Retinal pigment epithelial cell (primary cell): ENCODE data around the gene SVIL.
"Not testable (repeated sequence)": the region's sequence is repeated elsewhere in the genome, so short reads cannot be mapped to it uniquely, and the experiment has no call there.

Experiments used
- DNase-seq: peaks from one replicate; pipeline ENCODE4 v3.0.0-alpha.2; 2010; ENCODE audit warnings: low read depth
- H3K4me3 ChIP-seq: 2 replicates; pipeline ENCODE4 v1.5.1; 2011; ENCODE audit warnings: mild to moderate bottlenecking, low read length, control low read depth, moderate library complexity
- CTCF ChIP-seq: conservative IDR thresholded peaks from 2 replicates; pipeline ENCODE4 v1.5.1; 2011; ENCODE audit warnings: low read depth, low read length, control low read depth, inconsistent platforms

Gene SVIL

GRCh38 chr10:29569795-29570194 is 65.0 kb downstream of the SVIL start:
- TF ChIP-seq CTCF = no peak
- DNase-seq = no peak
- H3K4me3 ChIP-seq = no peak overlapping the region

- DNase-seq = no peak
- TF ChIP-seq CTCF = no peak
- no peak overlapping the region for H3K4me3 ChIP-seq
Observed at GRCh38 chr10:29567003-29567402, 67.8 kb downstream of the SVIL start.

- DNase-seq, H3K4me3 ChIP-seq: not testable (repeated sequence)
Observed at GRCh38 chr10:29566209-29566608, 68.6 kb downstream of the SVIL start.

GRCh38 chr10:29563420-29564035 is 71.2 kb downstream of the SVIL start:
- no peak for TF ChIP-seq CTCF
- no peak overlapping the region for H3K4me3 ChIP-seq
- no peak for DNase-seq

GRCh38 chr10:29563006-29563405 is 71.8 kb downstream of the SVIL start:
- not testable (repeated sequence) for DNase-seq, H3K4me3 ChIP-seq

GRCh38 chr10:29559996-29560395 is 74.8 kb downstream of the SVIL start:
- H3K4me3 ChIP-seq = no peak overlapping the region
- no peak for TF ChIP-seq CTCF
- peak; percentile 3 for DNase-seq

- H3K4me3 ChIP-seq = no peak overlapping the region
- DNase-seq = no peak
- TF ChIP-seq CTCF = no peak
Observed at GRCh38 chr10:29557665-29558064, 77.1 kb downstream of the SVIL start.

- no peak for TF ChIP-seq CTCF
- DNase-seq = no peak
- H3K4me3 ChIP-seq = no peak overlapping the region
Observed at GRCh38 chr10:29555746-29556481, 78.9 kb downstream of the SVIL start.
